Activated naive CD8-positive, alpha-beta T cell treated with anti-CD3 and anti-CD28 coated beads, Interleukin-2, amount 50 U/mL, for 16 hours (primary cell): ENCODE results near the gene INTS11.
A peak's percentile ranks its signal among the peaks of the same experiment; 100 is the strongest.

Source experiments
- DNase-seq: peaks from one replicate; pipeline ENCODE4 v3.0.0-alpha.2; 2020; ENCODE audit warnings: low read depth, low spot score

INTS11 gene

GRCh38 chr1:1357871-1358432 is 33.5 kb upstream of the INTS11 start:
- no peak for DNase-seq

DNA sequence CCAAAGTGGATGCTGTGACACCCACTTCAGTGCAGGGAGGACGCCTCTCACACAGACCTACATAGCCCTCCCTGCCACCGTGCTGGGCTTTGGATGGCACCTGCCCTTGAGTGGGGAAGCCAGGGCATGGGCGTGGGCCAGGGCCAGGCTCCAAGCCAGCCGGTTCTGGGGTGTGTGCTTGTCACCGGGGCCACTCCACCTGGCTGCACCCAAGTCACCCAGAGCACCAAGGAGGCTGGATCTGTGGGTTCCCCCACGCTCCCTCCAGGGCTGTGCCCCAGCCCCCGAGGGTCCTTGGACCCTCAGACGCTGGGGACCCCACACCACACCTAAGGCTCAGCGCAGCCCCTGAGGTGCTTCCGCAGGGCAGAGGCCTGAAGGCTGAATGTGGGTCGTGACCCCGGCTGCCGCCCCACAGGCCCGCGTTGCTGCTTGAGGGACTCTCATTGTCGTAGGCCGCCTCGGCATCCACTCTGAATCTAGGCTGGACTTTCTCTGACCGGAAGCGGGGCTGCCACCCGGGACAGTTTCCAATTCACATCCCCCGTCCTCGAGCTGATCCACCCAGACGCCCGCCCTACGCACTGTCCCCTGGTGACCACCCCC is 32.4 kb upstream of the INTS11 start:
- DNase-seq: no peak

DNA sequence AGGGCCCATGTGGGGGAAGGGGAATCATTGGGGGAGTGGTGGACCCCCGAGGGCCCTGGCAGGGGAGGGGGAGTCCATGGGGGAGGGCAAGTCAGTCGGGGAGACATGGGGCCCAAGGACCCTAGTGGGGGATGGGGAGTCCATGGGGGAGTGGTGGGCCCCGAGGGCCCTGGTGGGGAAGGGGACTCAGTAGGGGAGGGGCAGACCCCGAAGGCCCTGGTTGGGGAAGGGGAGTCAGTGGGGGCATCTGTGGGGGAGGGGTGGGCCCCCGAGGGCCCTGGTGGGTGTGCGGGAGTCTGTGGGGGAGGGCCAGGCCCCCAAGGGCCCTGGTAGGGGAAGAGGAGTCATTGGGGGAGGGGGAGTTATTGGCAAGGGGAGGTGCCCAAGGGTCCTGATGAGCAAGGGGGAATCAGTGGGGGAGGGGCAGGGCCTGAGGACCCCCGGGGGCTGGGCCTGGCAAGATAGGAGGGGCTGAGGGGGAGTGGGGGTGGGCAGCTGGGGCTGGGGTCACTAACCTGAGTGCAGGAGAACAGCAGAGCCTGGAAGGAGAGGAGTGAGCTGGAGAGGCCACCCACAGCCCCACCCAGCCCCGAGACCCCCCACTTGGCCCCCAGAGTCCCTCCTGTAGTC is 31.8 kb upstream of the INTS11 start:
- no peak for DNase-seq

DNA sequence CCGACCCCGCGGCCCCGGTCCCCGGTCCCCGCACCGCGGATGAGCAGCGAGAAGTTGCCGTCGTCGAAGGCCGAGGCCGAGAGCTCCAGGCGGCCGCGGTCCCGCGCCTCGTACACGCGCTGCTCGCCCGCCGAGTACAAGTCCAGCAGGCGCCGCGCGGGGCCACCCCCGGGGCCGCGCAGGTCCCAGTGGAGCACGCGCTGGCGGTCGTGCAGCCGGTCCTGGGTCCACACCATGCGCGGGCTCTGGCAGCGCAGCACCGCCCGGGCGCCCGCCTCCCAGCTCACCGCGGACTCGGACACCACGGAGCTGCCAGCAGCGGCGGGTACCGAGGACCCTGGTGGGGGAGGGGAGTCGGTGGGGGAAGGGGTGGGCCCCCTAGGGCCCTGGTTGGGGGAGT is 31.0 kb upstream of the INTS11 start:
- DNase-seq: no peak

DNA sequence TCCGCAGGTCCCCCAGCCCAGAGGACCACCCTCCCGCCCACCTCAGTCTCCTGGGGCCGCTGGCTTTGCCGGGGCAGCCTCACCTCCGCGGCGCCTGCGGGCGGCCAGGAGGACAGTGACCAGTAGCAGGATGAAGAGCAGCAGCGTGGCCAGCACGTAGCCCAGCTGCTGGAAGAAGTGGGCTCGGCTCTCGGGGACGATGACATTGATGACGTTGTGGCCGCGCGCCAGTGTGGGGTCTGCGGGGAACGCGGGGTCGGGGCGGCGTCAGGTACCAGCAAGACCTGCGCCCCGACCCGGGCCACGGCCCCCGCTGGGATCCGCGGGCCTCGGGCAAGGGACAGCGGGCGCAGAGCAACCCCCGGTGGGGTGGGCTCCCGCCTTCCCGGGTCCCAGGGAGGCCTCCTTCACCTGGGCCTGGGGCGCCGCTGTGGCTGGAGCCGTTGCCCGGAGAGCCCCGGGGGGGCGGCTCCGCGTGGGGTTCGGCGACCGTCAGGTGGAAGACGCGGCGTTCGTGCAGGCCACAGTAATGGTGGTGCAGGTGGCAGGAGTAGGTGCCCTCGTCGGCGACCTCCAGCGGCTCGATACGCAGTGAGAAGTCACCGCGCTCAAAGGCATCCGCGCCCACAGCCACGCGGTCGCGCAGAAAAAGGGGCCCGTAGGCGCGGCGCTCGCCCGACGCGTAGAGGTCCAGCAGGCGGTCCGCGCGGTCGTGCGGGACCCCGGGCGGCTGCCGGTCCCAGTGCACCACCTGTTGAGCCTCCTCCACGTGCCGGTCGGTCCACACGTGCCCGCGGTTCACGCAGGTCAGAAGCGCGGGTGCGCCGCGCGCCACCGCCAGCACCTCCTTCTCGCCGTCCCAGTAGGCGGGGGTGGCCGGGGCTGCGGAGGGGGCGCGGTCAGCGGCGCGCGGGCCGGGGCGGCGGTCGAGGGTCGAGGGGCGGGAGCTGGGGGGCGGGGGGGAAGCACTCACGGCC is 30.1 kb upstream of the INTS11 start:
- DNase-seq: no peak

- DNase-seq: no peak
Observed at GRCh38 chr1:1353389-1354151, 29.1 kb upstream of the INTS11 start.

GRCh38 chr1:1352786-1353388 is 28.4 kb upstream of the INTS11 start:
- no peak for DNase-seq

DNA sequence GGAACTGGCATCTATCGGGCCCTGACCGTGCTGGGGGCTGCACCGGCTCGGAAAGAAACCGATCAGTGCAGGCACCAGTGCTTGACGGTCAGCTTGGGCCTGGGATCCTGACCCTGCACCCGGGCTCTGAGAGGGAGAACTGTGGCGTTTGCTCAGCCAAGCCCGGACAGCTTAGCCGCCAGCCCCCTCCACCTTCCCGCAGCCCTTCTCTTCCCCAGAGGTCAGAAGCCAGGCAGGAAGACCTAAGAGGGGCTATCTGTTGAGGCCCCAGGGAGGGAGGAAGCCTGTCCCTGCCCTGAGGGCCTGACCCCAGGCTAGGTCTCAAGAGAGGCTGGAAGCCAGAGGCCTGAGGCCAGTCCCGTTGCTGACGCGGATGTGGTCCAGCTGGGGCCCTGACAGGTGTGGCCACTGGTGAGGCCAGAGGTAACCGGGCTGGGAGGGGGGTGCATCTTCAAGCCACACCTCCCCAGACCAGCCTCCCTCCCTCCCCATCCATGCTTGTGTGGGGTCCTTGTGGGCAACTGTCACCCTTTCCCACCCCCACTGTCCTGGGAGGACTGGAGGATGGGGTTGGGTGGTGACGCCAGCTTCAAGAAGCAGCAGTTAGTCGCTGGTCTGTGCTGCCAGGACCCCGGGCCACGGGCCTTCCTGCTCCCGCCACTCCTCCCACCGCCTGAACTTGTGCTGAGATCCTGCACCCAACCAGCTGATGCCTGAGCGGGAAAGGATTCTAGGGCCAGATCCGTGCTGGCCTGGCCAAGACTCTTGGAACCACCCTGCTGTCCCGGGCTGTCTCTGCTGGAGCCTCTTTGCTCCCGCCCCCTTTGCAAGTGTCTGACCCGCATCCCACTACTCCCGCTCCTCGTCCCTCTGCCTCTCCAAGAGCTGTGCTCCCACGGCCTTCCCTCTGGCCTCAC is 27.3 kb upstream of the INTS11 start:
- no peak for DNase-seq

DNA sequence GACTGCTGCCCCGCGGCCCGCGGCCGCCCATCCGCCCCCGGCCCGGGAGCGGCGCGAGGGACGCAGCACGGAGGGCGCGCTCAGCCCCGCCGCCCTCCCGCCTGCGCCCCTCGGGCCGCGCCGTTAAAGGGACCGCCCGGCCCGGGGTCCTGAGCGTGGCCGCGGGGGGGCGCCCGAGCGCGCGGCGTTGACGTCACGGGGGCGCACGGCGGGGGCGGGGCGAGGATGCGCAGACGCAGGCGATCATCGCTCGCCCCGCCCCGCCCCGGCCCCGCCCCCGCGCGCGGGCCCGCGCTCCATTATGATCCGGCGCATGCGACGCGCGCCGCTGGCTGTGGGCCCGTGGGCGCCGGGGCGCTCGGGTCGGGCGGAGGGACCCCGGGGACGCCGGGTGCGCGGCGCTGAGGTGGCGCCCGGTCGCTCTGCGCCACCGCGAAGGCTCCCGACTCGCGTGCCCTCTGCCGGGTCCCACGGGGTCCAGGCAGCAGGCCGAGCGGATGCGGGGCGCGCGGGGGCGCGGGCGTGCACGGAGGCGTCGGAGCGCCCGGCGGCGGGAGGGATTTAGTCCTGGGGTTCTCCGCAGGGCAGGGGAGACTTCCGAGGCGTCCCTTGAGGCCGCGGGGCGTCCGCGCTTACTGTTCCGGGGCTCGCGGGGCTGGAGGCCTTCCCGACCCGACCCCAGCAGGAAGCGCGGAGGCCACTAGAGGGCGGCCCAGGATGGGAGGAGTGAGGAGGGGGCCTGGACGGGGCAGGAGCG is 25.0 kb upstream of the INTS11 start, which contains the start of gene DVL1:
Gene DVL1 (minus strand): TSS at position 163 of the 757 bp plus-strand sequence. CDS start 353 bp downstream, outside the sequence.
- peak; percentile 32 for DNase-seq

DNA sequence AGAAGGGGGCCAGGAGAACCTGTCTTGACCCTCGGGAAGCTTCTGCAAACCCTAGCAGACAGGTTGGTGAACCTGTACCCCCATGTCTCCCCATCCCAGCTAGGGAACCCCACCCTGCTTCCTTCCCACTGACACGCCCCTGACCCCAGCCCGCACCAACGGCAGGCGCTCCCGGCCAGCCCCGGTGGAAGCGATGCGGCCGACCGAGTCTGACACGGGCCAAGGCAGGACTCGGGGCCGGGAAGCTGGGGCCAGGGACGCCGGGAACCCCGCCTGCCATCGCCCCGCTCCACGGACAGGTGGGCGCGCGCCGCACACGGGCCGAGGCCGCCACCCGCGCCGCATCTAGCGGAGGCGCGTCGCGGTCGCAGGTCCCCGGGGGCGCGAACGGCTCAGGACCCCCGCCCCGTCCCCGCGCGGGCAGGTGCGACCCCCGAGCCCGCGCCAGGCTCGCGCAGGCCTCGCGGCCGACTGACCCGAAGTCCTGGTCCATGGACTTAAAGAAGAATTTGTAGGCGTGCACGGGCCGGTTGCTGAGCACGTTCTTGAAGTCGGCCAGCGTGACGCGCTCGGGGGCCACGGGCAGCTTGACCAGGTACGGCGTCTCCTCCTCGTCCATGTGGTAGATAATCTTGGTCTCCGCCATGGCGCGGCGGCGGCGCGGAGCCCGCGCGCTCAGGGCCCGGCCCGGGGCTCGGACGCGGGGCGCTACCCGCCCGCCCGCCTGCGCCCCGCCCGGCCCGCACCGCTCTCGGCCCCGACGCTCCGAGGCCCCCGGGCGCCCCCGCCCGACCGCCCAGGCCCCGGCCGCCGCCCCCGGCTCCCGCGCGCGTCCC is 24.2 kb upstream of the INTS11 start:
- no peak for DNase-seq

DNA sequence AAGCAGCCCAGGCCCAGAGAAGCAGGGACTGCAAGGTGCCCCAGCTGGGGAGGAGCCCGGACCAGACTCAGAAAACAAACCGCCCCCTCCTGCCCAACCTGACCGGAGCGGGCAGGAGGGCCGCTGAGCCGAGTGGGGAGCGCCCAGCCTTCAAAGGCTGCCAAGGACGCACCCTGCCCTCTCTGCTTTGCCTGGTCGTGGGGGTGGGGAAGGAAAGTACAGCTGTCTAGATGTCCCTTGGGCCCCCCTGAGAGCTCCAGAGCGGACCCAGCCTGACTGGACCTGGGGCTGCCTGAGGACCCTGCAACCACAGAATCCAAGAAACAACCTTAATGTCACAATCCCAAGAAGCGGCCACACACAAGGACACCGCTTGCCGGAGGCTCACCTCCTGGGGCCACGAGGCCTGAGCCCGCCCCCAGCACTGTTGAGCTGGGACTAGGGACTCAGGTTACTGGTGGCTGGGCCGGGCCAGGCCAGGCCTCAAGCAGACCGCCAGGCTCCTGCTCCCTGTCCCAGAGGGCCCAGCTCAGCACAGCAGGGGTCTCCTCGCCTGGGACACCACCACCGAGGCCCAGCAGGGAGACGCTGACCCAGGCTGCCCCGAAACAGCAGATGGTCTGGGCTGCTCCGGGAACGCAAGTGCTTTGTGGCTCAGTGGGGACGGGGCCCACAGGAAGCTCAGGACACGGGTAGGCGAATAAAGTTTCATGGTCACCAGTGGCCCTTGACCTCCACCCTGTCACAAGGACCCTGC is 23.4 kb upstream of the INTS11 start:
- no peak for DNase-seq

- DNase-seq: no peak
Observed at GRCh38 chr1:1347026-1347595, 22.7 kb upstream of the INTS11 start.

- no peak for DNase-seq
Observed at GRCh38 chr1:1346501-1346890, 22.0 kb upstream of the INTS11 start.

GRCh38 chr1:1345860-1346500 is 21.5 kb upstream of the INTS11 start:
- DNase-seq: no peak

- DNase-seq: no peak
Observed at GRCh38 chr1:1345384-1345783, 20.9 kb upstream of the INTS11 start.

GRCh38 chr1:1344655-1345361 is 20.3 kb upstream of the INTS11 start:
- no peak for DNase-seq
